Activated T-cell treated with anti-CD3 and anti-CD28 coated beads, Interleukin-2, amount 50 U/mL, for 24 hours (primary cell): ENCODE measurements around the gene RTKN2.
A peak's percentile ranks its signal among the peaks of the same experiment; 100 is the strongest.

Source experiments
- DNase-seq: peaks from one replicate; pipeline ENCODE4 v3.0.0-alpha.2; 2020
- H3K27ac Mint-ChIP-seq: 2 replicates; pipeline ENCODE4 v1.8.0; 2020; ENCODE audit warnings: mild to moderate bottlenecking, mixed read lengths
- H3K27me3 Mint-ChIP-seq: 2 replicates; pipeline ENCODE4 v1.8.0; 2020; ENCODE audit warnings: mixed read lengths
- H3K36me3 Mint-ChIP-seq: 2 replicates; pipeline ENCODE4 v1.8.0; 2020; ENCODE audit warnings: low read depth, mixed read lengths
- H3K4me1 Mint-ChIP-seq: 2 replicates; pipeline ENCODE4 v1.8.0; 2020; ENCODE audit warnings: low read depth, mixed read lengths
- H3K4me3 Mint-ChIP-seq: 2 replicates; pipeline ENCODE4 v1.8.0; 2020; ENCODE audit warnings: mild to moderate bottlenecking, moderate library complexity, mixed read lengths
- H3K9me3 Mint-ChIP-seq: 2 replicates; pipeline ENCODE4 v1.8.0; 2020; ENCODE audit warnings: mixed read lengths

Gene RTKN2

GRCh38 chr10:62183857-62184795, 84.5 kb downstream of the RTKN2 start:
- Mint-ChIP-seq H3K27ac (peak overlapping the region; percentile 100), H3K9me3 (peaks cover 17% of the 10 kb centered on the region), H3K27me3 (no peaks in the 10 kb centered on the region), H3K4me1 (peaks cover 84% of the 10 kb centered on the region), H3K4me3 (peak overlapping the region; percentile 59), H3K36me3 (peaks cover 52% of the 10 kb centered on the region)
- no peak for DNase-seq

- no peak for DNase-seq
- H3K4me1 Mint-ChIP-seq: peaks cover 86% of the 10 kb centered on the region
- H3K4me3 Mint-ChIP-seq: peak overlapping the region; percentile 6
- H3K27ac Mint-ChIP-seq: peak overlapping the region; percentile 100
- H3K36me3 Mint-ChIP-seq: peaks cover 52% of the 10 kb centered on the region
- peaks cover 21% of the 10 kb centered on the region for H3K9me3 Mint-ChIP-seq
- H3K27me3 Mint-ChIP-seq: no peaks in the 10 kb centered on the region
Measured at GRCh38 chr10:62183442-62183841, 85.2 kb downstream of the RTKN2 start.

DNA sequence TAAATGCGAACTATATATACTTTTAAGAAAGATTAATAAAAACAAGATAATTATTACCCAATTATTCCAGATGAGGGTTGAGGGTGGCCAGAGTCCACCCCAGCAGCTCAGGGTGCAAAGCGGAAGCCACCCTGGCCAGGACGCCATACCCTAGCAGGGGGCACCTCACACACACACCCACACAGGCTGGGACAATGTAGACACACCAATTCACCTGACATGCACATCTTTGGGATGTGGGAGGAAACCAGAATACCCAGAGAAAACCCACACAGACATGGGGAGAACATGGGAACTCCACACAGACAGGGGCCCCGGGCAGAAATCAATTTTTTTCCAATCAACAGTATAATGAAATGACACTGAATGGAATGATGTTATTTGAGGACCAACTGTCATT, 86.0 kb downstream of the RTKN2 start:
- peaks cover 21% of the 10 kb centered on the region for H3K9me3 Mint-ChIP-seq
- no peaks in the 10 kb centered on the region for H3K27me3 Mint-ChIP-seq
- no peak for DNase-seq
- peaks cover 84% of the 10 kb centered on the region for H3K4me1 Mint-ChIP-seq
- peaks cover 55% of the 10 kb centered on the region for H3K36me3 Mint-ChIP-seq
- H3K4me3 Mint-ChIP-seq: no peak overlapping the region
- peak overlapping the region; percentile 90 for H3K27ac Mint-ChIP-seq

- Mint-ChIP-seq H3K36me3 (peaks cover 52% of the 10 kb centered on the region), H3K4me3 (no peak overlapping the region), H3K9me3 (peaks cover 21% of the 10 kb centered on the region), H3K27me3 (no peaks in the 10 kb centered on the region), H3K27ac (peak overlapping the region; percentile 90), H3K4me1 (peaks cover 83% of the 10 kb centered on the region)
- no peak for DNase-seq
Measured at GRCh38 chr10:62182171-62182570, 86.5 kb downstream of the RTKN2 start.

DNA sequence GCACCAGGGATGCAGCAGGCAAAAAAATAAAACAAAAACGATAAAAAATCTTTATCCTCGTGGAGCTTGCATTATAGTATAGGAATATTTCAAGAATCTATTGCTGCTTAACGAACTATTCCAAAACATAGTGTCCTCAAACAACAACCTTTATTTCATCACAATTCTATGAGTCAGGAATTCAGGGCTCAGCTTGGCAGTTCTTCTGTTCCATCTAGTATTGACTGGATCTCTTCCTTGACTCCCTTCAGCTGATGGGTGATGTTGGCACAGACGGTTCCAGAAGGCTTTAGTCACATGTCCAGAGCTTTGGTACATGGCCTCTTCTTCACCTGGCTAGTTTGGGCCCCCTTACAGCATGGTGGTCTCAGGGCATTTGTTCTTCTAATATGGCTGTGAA, 88.0 kb downstream of the RTKN2 start:
- H3K27me3 Mint-ChIP-seq: no peaks in the 10 kb centered on the region
- H3K4me3 Mint-ChIP-seq: no peak overlapping the region
- H3K9me3 Mint-ChIP-seq: peaks cover 21% of the 10 kb centered on the region
- H3K36me3 Mint-ChIP-seq: peaks cover 43% of the 10 kb centered on the region
- no peak for DNase-seq
- H3K27ac Mint-ChIP-seq: peak overlapping the region; percentile 90
- H3K4me1 Mint-ChIP-seq: peaks cover 78% of the 10 kb centered on the region

DNA sequence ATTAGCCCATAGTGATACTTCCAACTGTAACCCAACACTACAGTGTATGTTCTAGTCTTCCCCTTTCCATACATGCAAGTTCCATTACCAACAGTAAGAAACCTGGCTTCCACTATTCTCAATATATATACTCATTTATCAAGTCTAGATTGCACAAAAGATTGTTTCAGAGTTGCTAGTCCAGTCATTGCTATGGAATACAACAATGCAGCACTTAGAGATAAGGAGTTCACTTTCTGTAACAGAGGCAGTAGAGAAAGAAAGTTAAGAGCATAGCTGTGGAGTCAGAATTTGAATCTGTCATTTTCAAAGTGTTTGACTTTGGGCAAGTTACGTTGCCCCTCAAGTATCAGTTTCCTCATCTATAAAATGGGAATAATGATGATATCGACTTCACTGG, 90.1 kb downstream of the RTKN2 start:
- H3K4me1 Mint-ChIP-seq: peaks cover 68% of the 10 kb centered on the region
- H3K27me3 Mint-ChIP-seq: no peaks in the 10 kb centered on the region
- H3K4me3 Mint-ChIP-seq: no peak overlapping the region
- H3K9me3 Mint-ChIP-seq: peaks cover 21% of the 10 kb centered on the region
- peaks cover 36% of the 10 kb centered on the region for H3K36me3 Mint-ChIP-seq
- DNase-seq: no peak
- peak overlapping the region; percentile 51 for H3K27ac Mint-ChIP-seq

GRCh38 chr10:62177111-62177510, 91.5 kb downstream of the RTKN2 start:
- Mint-ChIP-seq H3K36me3 (peaks cover 41% of the 10 kb centered on the region), H3K4me1 (peaks cover 57% of the 10 kb centered on the region), H3K9me3 (peaks cover 31% of the 10 kb centered on the region), H3K4me3 (no peak overlapping the region), H3K27me3 (no peaks in the 10 kb centered on the region), H3K27ac (no peak overlapping the region)
- no peak for DNase-seq

GRCh38 chr10:62175251-62175650, 93.4 kb downstream of the RTKN2 start:
- no peak overlapping the region for H3K4me3 Mint-ChIP-seq
- H3K4me1 Mint-ChIP-seq: peaks cover 40% of the 10 kb centered on the region
- H3K9me3 Mint-ChIP-seq: peaks cover 27% of the 10 kb centered on the region
- H3K27ac Mint-ChIP-seq: no peak overlapping the region
- H3K36me3 Mint-ChIP-seq: peaks cover 24% of the 10 kb centered on the region
- DNase-seq: no peak
- H3K27me3 Mint-ChIP-seq: no peaks in the 10 kb centered on the region

GRCh38 chr10:62172465-62172864, 96.2 kb downstream of the RTKN2 start:
- Mint-ChIP-seq H3K27me3 (no peaks in the 10 kb centered on the region), H3K4me1 (peaks cover 26% of the 10 kb centered on the region), H3K36me3 (peaks cover 11% of the 10 kb centered on the region), H3K27ac (no peak overlapping the region), H3K4me3 (no peak overlapping the region), H3K9me3 (peaks cover 16% of the 10 kb centered on the region)
- no peak for DNase-seq

GRCh38 chr10:62171791-62172190, 96.9 kb downstream of the RTKN2 start:
- peaks cover 26% of the 10 kb centered on the region for H3K4me1 Mint-ChIP-seq
- H3K9me3 Mint-ChIP-seq: peaks cover 16% of the 10 kb centered on the region
- H3K27ac Mint-ChIP-seq: no peak overlapping the region
- no peaks in the 10 kb centered on the region for H3K27me3 Mint-ChIP-seq
- no peak for DNase-seq
- no peak overlapping the region for H3K4me3 Mint-ChIP-seq
- peaks cover 11% of the 10 kb centered on the region for H3K36me3 Mint-ChIP-seq

GRCh38 chr10:62170732-62171131, 97.9 kb downstream of the RTKN2 start:
- H3K27ac Mint-ChIP-seq: no peak overlapping the region
- H3K4me1 Mint-ChIP-seq: peaks cover 28% of the 10 kb centered on the region
- H3K27me3 Mint-ChIP-seq: no peaks in the 10 kb centered on the region
- peaks cover 16% of the 10 kb centered on the region for H3K9me3 Mint-ChIP-seq
- no peak for DNase-seq
- H3K4me3 Mint-ChIP-seq: no peak overlapping the region
- H3K36me3 Mint-ChIP-seq: peaks cover 11% of the 10 kb centered on the region

DNA sequence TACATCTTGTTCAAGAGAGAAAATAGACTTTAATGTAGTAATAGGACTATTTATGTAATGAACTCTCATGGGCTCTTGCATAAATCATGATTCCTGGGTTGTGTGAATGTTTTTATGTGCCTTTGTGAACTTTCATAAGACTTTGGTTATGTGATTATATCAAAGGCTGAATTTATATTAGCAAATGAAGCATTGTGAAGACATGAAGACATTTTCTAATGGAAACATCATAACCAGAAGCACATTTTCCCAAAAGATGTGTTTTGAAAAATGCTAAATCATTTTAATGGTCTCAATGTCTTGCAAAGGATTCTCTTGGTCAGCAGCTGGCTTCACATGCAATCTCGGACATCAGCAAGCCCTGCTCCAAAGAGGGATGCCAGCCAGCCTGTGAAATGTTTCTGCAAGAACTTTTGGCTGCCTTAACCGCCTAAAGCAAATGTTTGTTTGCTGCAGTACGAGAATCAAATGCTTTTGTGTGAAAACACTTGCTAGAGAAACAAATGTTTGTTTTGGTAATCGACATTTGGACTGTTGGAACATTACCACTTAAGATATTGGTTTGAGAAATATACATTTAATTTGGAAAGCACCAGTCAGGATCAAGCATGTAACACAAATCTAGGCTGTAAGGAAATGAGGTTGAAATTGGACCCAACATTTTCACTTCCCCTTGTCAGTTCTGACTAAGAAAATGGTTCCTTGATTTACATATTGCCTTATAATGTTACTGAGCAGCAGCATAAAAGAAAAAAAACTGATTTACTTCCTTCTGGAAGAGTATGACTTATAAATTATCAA, 102.1 kb downstream of the RTKN2 start:
- Mint-ChIP-seq H3K4me1 (peaks cover 19% of the 10 kb centered on the region), H3K27me3 (no peaks in the 10 kb centered on the region), H3K27ac (no peak overlapping the region), H3K4me3 (no peak overlapping the region), H3K36me3 (no peaks in the 10 kb centered on the region), H3K9me3 (no peaks in the 10 kb centered on the region)
- DNase-seq: no peak

DNA sequence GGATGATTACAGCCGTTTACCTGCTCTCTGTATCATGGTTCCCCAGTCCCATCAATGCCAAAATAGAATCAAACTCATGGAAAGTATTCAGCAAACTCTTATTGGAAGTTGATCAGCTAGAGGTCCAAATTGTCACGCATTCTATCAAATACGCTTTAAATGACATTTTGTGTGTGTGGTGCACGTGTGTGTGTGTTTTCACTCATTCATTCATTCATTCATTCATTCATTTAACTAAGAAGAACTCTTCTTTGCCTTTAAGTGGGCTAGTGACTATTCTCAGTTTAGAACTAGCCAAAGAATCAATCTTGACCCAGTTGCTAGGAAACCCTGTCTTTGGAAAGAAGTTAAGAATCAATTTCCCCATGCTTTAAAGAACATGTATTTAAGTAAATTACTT, 102.8 kb downstream of the RTKN2 start:
- H3K27ac Mint-ChIP-seq: no peak overlapping the region
- H3K27me3 Mint-ChIP-seq: no peaks in the 10 kb centered on the region
- H3K36me3 Mint-ChIP-seq: no peaks in the 10 kb centered on the region
- H3K4me3 Mint-ChIP-seq: no peak overlapping the region
- H3K4me1 Mint-ChIP-seq: peaks cover 21% of the 10 kb centered on the region
- no peaks in the 10 kb centered on the region for H3K9me3 Mint-ChIP-seq
- no peak for DNase-seq

- Mint-ChIP-seq H3K27ac (no peak overlapping the region), H3K36me3 (no peaks in the 10 kb centered on the region), H3K4me1 (peaks cover 28% of the 10 kb centered on the region), H3K4me3 (no peak overlapping the region), H3K9me3 (no peaks in the 10 kb centered on the region), H3K27me3 (no peaks in the 10 kb centered on the region)
- DNase-seq: no peak
Measured at GRCh38 chr10:62163024-62163423, 105.6 kb downstream of the RTKN2 start.
